ENCODE measurements around the gene CHRM2.

- TF ChIP-seq CTCF (conservative IDR thresholded peaks at IDR 0.05 in 1 of 2, IDR thresholded peaks at IDR 0.05 in 1 of 2; ENCODE audit: low read depth in 1 of 2, low read length in 2 of 2) (no peak), EZH2 (IDR thresholded peaks at IDR 0.05; ENCODE audit: low read length, missing control alignments) (no peak)
These were observed 70.0 kb downstream of the CHRM2 start for GRCh38 chr7:136938476-136938875.
